RCC 7860 (cell line): ENCODE measurements around the gene RNF213.
A peak's percentile ranks its signal among the peaks of the same experiment; 100 is the strongest.
"Not testable (repeated sequence)": the region's sequence is repeated elsewhere in the genome, so short reads cannot be mapped to it uniquely, and the experiment has no call there.

ENCODE experiments used
- DNase-seq: peaks from one replicate; pipeline ENCODE4 v3.0.0-alpha.2; 2015; ENCODE audit warnings: low spot score
- FAIRE-seq: peaks from 2 replicates; lab custom pipeline; 2012; peaks lifted over from hg19 to GRCh38; lab: Jason Lieb, UNC

Gene RNF213

DNA sequence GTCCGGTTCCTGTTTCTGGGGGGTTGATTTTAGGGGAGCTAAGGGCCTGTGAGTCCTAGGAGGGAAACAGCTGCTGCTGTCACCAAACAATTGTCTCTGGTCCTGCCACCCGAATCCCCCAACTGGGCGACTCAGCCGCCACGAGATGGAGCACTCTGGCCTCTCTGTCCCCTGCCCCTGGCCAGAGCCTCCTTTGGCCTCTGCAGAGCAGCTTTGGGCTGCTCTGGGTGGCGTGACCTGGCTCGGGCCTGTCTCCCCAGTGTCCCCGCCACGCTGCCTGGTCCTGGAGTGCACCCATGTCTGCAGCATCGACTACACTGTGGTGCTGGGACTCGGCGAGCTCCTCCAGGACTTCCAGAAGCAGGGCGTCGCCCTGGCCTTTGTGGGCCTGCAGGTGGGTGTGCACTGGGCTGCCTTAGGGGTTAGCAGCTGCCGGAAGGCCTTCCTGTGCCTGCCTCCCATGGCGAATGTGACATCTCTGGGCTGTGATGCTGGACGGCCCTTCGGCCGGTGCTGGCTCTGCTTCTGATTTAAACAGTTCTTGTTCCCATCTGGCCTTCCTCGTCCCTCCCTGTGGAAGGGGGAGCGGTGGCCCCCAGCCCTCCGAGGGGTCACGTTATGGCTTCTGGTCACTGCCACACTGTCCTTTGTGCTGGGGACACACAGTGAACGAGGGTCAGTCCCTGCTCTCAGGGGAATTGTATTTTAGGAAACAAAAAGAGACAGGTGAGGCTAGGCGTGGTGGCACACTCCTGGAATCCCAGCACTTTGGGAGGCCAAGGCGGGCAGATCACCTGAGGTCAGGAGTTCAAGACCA lies 11.6 kb upstream of the RNF213 start:
- FAIRE-seq (no peak), DNase-seq (no peak)

- DNase-seq (no peak), FAIRE-seq (no peak)
Measured at GRCh38 chr17:80251966-80252365, 8.7 kb upstream of the RNF213 start.

GRCh38 chr17:80252871-80253270 lies 7.8 kb upstream of the RNF213 start:
- FAIRE-seq, result no peak
- DNase-seq, result no peak

GRCh38 chr17:80253631-80254395 lies 6.8 kb upstream of the RNF213 start:
- FAIRE-seq, result no peak
- DNase-seq, result no peak

DNA sequence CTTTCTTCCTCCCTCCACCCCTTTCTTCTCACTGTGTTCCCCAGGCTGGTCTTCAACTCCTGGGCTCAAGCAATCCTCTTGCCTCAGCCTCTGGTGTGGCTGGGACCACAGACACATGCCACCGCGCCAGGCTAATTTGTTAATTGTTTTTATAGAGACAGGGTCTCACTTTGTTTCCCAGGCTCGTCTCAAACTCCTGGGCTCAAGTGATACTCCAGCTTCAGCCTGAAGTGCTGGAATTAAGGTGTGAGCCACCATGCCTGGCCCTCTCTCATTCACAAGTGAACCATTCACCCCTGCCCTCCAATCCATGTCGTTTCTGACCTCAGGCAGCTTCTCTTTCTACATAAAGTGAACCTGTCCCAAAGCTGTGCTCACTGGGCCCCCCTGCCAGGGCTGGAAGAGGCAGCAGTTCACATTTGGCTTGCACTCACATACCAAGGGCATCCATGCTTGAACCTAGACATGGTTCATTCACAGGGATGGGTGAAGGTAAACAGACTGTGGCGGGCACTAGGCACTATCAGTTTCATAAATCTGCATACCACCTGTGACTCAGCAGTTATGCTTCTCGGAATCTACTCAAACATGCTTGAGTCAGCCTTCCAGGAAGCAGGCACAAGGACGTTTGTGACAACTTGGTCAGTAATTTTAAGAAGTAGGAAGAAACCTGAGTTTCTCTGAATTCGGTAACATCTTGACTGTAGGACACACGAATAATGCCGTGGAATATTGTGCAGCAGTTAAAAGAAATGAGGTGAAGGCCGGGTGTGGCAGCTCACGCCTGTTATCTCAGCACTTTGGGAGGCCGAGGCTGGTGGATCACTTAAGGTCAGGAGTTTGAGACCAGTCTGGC lies 6.0 kb upstream of the RNF213 start:
- DNase-seq, result peak; percentile 99

GRCh38 chr17:80256034-80256350 lies 4.7 kb upstream of the RNF213 start:
- FAIRE-seq, result no peak
- DNase-seq, result no peak

More for the DNA sequence above, 6.0 kb upstream of the RNF213 start:
- FAIRE-seq, result peak; percentile 98

- DNase-seq (no peak), FAIRE-seq (no peak)
Measured at GRCh38 chr17:80257716-80258213, 2.9 kb upstream of the RNF213 start.

- not testable (repeated sequence) for DNase-seq, FAIRE-seq
Measured at GRCh38 chr17:80258296-80258695, 2.4 kb upstream of the RNF213 start.

GRCh38 chr17:80259457-80260068 lies 1.1 kb upstream of the RNF213 start:
- no peak for FAIRE-seq
- DNase-seq, result no peak

GRCh38 chr17:80260069-80260535 lies 550 bp upstream of the RNF213 start:
- FAIRE-seq (no peak), DNase-seq (peak; percentile 81)

DNA sequence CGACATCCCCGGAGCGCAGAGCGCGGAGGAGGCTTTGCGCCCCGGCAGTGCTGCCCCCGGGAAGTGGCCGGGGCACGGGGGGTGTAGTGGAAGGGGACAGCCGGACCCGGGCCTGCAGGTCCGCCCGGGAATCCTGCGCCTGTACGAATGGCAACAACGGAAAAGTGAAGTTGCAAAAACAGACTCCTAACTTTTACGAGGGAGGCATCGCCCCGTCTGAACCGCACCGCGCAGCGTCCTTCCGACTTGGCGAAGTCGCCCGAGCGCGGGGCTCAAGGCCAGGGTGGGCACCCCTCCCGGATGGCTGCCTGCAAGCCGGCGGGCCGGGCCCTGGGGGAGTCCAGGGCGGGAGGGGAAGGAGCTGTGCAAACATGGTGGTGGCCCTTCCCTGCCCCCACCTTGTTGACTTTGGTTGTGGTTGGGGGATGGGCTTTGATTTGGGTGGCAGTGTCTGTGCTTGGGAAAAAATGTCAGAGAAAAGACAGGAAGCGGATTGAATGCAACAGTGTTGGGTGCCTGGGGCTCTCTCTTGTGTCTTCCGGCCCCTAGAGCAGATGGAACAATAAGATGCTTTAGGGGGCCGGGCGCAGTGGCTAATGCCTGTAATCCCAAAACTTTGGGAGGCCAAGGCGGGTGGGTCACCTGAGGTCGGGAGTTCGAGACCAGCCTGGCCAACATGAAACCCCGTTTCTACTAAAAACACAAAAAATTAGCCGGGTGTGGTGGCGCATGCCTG lies 675 bp downstream of the RNF213 start:
- peak; percentile 69 for DNase-seq

GRCh38 chr17:80261895-80262279 lies 1.2 kb downstream of the RNF213 start:
- FAIRE-seq, result no peak
- no peak for DNase-seq

More for the DNA sequence above, 675 bp downstream of the RNF213 start:
- FAIRE-seq, result no peak

GRCh38 chr17:80262291-80262690 lies 1.6 kb downstream of the RNF213 start:
- DNase-seq (no peak), FAIRE-seq (no peak)

DNA sequence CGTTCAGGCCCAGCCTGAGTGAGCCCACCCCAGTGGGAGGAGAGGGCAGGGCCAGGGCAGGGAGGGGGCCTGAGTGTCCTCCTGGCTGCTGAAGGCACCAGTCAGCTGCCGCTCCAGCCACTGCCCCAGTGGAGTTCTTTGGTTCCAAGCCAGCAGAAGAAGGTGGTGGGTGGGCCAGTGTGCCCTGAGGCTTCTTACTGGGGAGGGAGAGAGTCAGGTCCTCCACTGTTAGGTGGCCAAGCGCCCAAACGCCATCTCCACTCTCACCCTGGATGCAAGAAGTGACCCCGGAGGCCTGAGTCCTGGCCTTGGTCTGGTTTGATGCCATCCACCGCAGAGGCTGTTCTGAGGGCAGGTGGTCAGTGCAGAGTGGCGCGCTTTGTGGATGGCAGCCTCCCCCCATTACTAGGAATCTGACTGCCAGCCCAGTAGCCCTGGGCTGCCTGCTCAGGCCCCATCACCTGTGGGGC lies 2.2 kb downstream of the RNF213 start:
- DNase-seq (no peak), FAIRE-seq (no peak)

GRCh38 chr17:80263253-80264204 lies 2.9 kb downstream of the RNF213 start:
- peak; percentile 64 for FAIRE-seq

DNA sequence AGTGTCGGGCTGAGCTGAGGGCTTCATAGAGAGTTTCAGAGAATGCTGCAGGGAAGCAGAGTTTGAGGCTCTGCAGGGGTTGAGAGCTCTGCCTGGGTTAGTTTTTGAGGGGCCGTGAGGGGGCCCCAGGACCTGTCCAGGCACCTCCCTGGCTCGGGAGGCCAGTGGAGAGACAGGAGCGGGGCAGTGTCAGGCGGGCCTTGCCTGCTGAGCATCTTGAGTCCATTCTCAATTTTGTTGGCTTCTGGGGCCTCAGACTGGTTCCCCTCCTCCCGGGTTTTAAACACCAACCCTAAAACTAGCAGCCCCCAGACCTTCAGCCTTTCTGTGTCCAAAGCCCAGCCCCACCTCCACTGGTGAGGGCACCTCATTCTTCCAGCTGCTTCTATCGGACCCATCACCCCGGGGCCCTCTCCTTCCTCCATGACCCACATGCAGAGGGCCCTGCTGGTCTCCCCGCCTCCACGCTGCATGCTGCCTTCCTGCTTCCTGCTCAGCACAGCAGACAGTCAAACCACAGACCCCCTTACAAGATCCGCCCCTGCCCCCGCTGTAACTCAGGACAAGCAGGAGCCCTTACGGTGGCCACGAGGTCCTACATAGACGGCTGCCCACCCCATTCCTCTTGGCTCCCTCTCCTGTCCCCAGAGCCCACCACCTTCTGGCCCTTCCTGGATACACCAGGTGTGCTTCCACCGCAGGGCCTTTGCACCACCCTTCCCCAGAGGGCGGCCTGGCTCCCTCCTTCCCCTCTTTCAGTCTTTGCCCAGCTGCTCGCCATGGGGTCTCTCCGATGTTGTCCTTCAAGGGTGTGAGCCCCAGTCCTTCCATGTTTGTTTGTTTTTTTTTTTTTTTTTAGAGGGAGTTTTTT lies 3.8 kb downstream of the RNF213 start:
- DNase-seq (no peak), FAIRE-seq (no peak)

More at GRCh38 chr17:80263253-80264204, 2.9 kb downstream of the RNF213 start:
- peak; percentile 87 for DNase-seq

- FAIRE-seq, result no peak
Measured at GRCh38 chr17:80265205-80266068, 4.8 kb downstream of the RNF213 start.

More at GRCh38 chr17:80265205-80266068, 4.8 kb downstream of the RNF213 start:
- DNase-seq, result no peak
